ENCODE data around the gene FLRT1.

Gene FLRT1, protein sequence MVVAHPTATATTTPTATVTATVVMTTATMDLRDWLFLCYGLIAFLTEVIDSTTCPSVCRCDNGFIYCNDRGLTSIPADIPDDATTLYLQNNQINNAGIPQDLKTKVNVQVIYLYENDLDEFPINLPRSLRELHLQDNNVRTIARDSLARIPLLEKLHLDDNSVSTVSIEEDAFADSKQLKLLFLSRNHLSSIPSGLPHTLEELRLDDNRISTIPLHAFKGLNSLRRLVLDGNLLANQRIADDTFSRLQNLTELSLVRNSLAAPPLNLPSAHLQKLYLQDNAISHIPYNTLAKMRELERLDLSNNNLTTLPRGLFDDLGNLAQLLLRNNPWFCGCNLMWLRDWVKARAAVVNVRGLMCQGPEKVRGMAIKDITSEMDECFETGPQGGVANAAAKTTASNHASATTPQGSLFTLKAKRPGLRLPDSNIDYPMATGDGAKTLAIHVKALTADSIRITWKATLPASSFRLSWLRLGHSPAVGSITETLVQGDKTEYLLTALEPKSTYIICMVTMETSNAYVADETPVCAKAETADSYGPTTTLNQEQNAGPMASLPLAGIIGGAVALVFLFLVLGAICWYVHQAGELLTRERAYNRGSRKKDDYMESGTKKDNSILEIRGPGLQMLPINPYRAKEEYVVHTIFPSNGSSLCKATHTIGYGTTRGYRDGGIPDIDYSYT

GRCh38 chr11:64035576-64035975, at the start of gene FLRT1:
Gene FLRT1 (plus strand): TSS chr11:64035931. CDS start chr11:64116268, 80,337 bp downstream.
- no peak within 1 kb of the TSS for H3K4me3 ChIP-seq (ENCODE audit: low read depth, low read length)
- in situ Hi-C loops (cut with HindIII; ENCODE audit: low sequenced_read_pairs) = no loop called here
- DNase-seq (ENCODE audit: low read depth, low spot score) = no peak
- TF ChIP-seq CTCF (IDR thresholded peaks at IDR 0.05; ENCODE audit: low read depth, low read length) = no peak

DNA sequence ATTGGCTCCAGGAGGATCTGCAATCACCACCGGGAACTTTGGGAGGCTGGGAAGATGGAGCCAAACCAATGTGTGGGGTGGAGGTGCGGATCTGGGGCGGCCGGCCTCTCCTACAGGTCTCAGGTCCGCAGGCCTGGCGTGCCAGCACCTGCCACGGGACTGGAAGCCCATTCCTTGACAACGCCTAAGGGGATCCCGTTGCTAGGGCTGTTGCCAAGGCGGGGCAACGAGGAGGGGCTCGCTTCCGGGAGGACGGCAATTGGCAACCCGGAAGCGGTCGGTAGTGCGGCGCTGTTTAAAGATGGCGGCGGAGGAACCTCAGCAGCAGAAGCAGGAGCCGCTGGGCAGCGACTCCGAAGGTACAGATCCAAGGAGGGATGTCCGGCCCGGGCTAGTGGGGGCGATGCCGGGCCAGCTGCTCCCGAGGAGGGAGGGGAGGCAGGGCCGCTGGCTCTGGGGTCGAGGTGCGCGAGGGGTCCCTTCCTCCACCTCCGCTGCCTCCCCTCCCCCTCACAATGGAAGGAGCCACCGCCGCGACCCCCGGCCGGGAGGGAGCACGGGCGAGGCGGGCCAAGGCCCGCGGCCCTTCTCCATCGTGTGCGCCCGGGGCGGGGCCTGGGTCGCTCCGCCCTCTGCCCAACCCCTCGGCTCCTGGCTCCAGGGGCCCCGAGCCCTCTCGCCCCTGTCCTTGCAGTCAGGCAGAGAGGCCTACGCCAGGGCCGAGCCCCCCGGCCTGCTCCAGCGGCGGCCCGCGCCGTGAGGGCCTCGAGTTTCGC, 49.4 kb upstream of the FLRT1 start, which contains the start of gene OTUB1:
OTUB1 (plus strand) TSS at position 283 of the 776 bp plus-strand sequence; CDS start at position 302, 19 bp downstream.
- TF ChIP-seq CTCF (IDR thresholded peaks at IDR 0.05; ENCODE audit: low read depth, low read length) = no peak
- H3K4me3 ChIP-seq (ENCODE audit: low read depth, low read length) = peak within 1 kb of the TSS; percentile 82
- peak; percentile 90 for DNase-seq (ENCODE audit: low read depth, low spot score)
- in situ Hi-C loops (cut with HindIII; ENCODE audit: low sequenced_read_pairs) = no loop called here

- in situ Hi-C loops (cut with HindIII; ENCODE audit: low sequenced_read_pairs) = no loop called here
Measured at GRCh38 chr11:63986932-63987513, 48.7 kb upstream of the FLRT1 start.

DNA sequence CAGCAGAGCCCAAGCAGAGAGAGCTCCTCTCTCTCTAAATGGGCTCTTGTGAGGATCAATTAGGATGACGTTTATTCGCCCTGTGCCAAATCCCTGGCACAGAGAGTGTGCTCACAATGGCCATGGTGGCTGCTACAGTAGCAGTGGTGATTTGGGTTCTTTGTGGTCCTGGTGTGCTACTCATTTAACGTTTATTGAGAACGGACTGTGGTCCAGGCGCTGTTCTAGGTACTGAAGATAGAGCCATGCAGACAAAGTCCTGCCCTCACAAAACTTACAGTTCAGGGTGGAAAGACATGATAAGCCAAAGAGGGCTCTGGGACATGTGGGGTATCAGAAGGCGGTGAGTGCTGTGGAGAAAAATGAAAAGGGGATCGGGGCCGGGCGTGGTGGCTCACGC, 44.2 kb upstream of the FLRT1 start:
- H3K4me3 ChIP-seq (ENCODE audit: low read depth, low read length) = no peak overlapping the region
- no peak for TF ChIP-seq CTCF (IDR thresholded peaks at IDR 0.05; ENCODE audit: low read depth, low read length)
- DNase-seq (ENCODE audit: low read depth, low spot score) = no peak
- in situ Hi-C loops (cut with HindIII; ENCODE audit: low sequenced_read_pairs) = no loop called here

More at GRCh38 chr11:63986932-63987513, 48.7 kb upstream of the FLRT1 start:
- TF ChIP-seq CTCF (IDR thresholded peaks at IDR 0.05; ENCODE audit: low read depth, low read length) = no peak
- H3K4me3 ChIP-seq (ENCODE audit: low read depth, low read length) = peak overlapping the region; percentile 82
- DNase-seq (ENCODE audit: low read depth, low spot score) = no peak

DNA sequence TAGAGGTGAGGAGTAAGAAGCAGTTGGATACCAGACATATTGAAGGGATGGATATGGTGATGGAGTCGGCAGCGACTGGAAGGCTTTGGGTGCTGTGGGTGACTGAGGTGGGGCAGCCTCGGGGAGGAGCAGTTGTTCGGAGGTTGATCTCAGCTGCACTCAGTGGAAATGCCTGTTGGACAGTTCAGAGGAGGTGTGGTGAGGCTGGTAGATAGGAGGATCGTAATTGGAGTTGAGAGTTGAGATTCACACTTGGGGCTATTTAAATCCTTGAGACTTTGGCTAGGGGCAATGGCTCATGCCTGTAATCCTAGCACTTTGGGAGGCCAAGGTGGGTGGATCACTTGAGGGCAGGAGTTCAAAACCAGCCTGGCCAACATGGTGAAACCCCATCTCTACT, 42.6 kb upstream of the FLRT1 start:
- in situ Hi-C loops (cut with HindIII; ENCODE audit: low sequenced_read_pairs) = no loop called here
- H3K4me3 ChIP-seq (ENCODE audit: low read depth, low read length) = no peak overlapping the region
- DNase-seq (ENCODE audit: low read depth, low spot score) = no peak
- no peak for TF ChIP-seq CTCF (IDR thresholded peaks at IDR 0.05; ENCODE audit: low read depth, low read length)

DNA sequence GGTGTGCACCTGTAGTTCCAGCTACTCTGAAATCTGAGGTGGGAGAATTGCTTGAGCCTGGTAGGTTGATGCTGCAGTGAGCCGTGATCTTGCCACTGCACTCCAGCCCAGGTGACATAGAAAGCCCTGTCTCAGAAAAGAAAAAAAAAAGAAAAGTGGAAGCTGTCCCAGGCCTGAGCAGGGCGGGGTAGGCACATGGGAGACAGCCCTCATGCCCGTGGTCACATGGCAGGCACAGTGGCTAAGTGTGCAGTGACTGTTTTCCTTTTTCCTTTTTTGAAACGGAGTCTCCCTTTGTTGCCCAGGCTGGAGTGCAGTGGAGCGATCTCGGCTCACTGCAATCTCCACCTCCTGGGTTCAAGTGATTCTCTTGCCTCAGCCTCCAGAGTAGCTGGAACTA, 41.7 kb upstream of the FLRT1 start:
- H3K4me3 ChIP-seq (ENCODE audit: low read depth, low read length) = no peak overlapping the region
- DNase-seq (ENCODE audit: low read depth, low spot score) = no peak
- no peak for TF ChIP-seq CTCF (IDR thresholded peaks at IDR 0.05; ENCODE audit: low read depth, low read length)
- in situ Hi-C loops (cut with HindIII; ENCODE audit: low sequenced_read_pairs) = no loop called here
